Retinal pigment epithelial cell (primary cell): ENCODE measurements around the gene SLC26A3.
"Not testable (repeated sequence)": the region's sequence is repeated elsewhere in the genome, so short reads cannot be mapped to it uniquely, and the experiment has no call there.

Experiments
- DNase-seq: peaks from one replicate; pipeline ENCODE4 v3.0.0-alpha.2; 2010; ENCODE audit warnings: low read depth
- H3K4me3 ChIP-seq: 2 replicates; pipeline ENCODE4 v1.5.1; 2011; ENCODE audit warnings: mild to moderate bottlenecking, low read length, control low read depth, moderate library complexity
- TF ChIP-seq, protein P1 (sequence below): conservative IDR thresholded peaks from 2 replicates; pipeline ENCODE4 v1.5.1; 2011; ENCODE audit warnings: low read depth, low read length, control low read depth, inconsistent platforms

The SLC26A3 gene

DNA sequence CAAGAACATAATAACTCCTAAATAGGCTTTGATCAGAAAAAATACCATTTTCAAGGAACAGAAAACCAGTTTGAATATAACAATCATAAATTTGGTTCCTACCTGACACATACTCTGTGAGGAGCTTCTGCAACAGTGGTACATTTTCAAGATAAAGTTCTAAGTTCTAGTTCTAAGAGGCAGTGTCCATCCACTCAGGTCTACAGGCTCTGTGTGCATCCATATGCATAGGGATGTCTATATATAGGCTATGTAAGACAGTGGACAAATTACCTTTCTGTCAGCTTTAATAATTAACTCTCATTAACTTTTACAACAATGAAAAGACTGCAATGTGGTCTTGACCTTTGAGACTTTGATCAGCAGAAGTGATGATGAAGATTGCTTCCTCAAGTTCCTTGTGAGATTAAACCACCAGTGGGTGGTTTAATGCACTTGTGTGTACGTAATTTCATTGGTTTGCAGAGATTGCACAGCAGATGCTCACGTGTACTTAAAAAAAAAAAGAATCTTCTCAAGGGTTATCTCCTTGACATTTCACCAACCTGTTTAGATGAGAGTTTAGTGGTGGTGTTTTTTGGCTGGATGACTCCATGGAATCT, at the start of gene SLC26A3:
Gene SLC26A3, minus strand, starts transcription at position 215 of the 602 bp plus-strand sequence. CDS start 8,714 bp downstream, outside the sequence.
- H3K4me3 ChIP-seq: no peak within 1 kb of the TSS
- no peak for DNase-seq
- TF ChIP-seq, protein P1, sequence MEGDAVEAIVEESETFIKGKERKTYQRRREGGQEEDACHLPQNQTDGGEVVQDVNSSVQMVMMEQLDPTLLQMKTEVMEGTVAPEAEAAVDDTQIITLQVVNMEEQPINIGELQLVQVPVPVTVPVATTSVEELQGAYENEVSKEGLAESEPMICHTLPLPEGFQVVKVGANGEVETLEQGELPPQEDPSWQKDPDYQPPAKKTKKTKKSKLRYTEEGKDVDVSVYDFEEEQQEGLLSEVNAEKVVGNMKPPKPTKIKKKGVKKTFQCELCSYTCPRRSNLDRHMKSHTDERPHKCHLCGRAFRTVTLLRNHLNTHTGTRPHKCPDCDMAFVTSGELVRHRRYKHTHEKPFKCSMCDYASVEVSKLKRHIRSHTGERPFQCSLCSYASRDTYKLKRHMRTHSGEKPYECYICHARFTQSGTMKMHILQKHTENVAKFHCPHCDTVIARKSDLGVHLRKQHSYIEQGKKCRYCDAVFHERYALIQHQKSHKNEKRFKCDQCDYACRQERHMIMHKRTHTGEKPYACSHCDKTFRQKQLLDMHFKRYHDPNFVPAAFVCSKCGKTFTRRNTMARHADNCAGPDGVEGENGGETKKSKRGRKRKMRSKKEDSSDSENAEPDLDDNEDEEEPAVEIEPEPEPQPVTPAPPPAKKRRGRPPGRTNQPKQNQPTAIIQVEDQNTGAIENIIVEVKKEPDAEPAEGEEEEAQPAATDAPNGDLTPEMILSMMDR: no peak

DNA sequence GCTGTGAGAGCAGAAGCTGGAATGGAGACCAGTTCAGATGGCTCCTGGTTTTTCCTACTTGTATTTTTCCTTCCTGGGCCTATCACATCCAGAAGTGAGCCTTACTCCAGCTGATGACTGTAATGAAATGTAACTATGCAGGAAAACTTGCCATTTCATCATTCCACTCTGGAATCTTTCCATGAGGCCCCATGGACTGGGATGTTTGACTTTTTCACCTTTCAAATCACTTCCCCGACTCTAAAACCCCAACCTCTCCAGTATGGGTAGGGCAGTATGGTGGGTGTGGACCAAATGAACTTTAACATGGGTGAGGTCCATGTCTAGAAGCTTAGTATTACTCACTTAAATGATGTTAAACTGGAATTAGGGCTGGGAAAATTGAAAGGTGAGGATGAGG, 47.6 kb upstream of the SLC26A3 start:
- TF ChIP-seq, protein P1: no peak
- no peak overlapping the region for H3K4me3 ChIP-seq

DNA sequence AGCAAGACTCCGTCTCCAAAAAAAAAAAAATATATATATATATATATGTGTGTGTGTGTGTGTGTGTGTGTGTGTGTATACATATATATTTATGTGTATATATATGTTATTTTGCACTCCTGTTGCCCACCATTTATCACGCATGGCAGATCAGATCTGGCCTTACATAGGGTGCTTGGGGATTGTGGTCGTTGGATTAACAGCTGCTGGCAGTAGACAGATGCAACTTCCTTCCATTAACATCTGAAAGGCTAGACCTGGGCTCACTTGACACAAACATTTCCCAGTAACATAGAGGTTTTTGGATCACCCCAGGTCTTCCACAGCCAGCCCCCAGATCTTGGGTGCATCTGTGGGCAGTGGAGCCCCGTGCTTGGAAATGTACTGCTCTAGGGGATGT, 47.2 kb upstream of the SLC26A3 start:
- no peak for DNase-seq
- TF ChIP-seq, protein P1: no peak
- no peak overlapping the region for H3K4me3 ChIP-seq

More for the DNA sequence above, 47.6 kb upstream of the SLC26A3 start:
- no peak for DNase-seq

DNA sequence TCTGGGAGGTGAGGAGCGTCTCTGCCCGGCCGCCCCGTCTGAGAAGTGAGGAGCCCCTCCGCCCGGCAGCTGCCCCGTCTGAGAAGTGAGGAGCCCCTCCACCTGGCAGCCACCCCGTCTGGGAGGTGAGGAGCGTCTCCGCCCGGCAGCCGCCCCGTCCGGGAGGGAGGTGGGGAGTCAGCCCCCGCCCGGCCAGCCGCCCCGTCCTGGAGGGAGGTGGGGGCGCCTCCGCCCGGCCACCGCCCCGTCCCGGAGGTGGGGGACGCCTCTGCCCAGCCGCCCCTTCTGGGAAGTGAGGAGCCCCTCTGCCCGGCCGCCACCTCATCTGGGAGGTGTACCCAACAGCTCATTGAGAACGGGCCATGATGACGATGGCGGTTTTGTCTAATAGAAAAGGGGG, 45.2 kb upstream of the SLC26A3 start:
- DNase-seq: not testable (repeated sequence)

DNA sequence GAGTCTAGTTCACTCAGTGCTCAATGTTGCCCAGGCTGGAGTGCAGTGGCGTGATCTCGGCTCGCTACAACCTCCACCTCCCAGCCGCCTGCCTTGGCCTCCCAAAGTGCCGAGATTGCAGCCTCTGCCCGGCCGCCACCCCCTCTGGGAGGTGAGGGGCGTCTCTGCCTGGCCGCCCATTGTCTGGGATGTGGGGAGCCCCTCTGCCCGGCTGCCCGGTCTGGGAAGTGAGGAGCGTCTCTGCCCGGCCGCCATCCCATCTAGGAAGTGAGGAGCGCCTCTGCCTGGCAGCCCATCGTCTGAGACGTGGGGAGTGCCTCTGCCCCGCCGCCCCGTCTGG, 44.8 kb upstream of the SLC26A3 start:
- not testable (repeated sequence) for DNase-seq, H3K4me3 ChIP-seq

More for the DNA sequence above, 45.2 kb upstream of the SLC26A3 start:
- H3K4me3 ChIP-seq: not testable (repeated sequence)

DNA sequence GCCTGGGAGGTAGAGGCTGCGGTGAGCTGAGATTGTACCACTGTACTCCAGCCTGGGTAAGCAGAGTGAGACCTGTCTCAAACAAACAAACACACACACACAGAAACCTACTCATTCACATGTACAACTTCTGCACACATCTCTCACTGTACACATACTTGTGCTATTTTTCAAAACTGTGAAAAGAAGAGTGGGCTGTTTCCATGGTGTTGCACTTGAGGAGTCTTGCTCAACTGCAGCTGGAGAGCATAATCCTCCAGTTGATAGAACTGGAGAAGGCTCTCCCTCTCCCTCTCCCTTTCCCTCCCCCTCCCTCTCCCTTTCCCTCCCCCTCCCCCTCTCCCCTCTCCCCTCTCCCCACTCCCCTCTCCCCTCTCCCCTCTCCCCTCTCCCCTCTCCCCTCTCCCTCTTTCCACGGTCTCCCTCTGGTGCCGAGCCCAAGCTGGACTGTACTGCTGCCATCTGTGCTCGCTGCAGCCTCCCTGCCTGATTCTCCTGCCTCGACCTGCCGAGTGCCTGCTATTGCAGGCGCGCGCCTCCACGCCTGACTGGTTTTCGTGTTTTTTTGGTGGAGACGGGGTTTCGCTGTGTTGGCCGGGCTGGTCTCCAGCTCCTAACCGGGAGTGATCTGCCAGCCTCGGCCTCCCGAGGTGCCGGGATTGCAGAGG, 44.3 kb upstream of the SLC26A3 start:
- TF ChIP-seq, protein P1: no peak
- no peak for DNase-seq
- no peak overlapping the region for H3K4me3 ChIP-seq

DNA sequence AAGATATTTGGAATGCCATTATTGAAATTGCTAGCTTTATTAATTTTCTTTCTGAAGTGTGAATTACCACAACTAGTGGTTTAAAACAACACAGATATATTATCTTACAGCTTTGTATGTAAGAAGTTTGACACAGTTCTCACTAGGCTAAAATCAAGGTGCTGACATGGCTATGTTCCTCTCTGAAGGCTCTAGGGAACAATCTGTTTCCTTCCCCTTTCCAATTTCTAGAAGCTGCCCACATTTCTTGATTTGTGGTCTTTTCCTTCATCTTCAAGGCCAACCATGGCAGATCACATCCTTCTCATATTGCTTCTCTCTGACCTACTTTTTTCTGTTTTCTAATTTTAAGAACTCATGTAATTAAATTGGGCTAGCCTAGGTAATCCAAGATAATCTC, 43.3 kb upstream of the SLC26A3 start:
- no peak for DNase-seq
- TF ChIP-seq, protein P1: no peak
- no peak overlapping the region for H3K4me3 ChIP-seq

DNA sequence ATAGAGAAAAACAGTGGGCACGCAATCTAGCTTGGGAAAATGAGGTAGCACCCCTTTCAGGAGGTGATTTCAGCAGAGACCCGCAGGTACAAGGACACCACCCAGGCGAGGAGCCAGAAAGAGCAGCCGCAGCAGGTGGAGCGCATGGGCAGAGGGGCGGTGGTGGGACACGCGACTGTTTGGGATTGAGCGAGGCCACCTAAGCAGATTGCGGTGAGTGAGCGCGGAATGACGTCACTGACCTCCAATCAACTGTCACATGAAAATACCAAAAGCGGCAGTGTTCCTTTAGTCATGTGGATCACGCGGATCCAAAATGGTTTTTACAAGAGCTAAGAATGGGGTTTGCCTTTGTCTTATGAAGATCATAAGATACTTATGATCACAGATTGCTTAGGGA, 40.2 kb upstream of the SLC26A3 start:
- TF ChIP-seq, protein P1: no peak
- no peak for DNase-seq
- no peak overlapping the region for H3K4me3 ChIP-seq
